ENCODE results near the gene FABP3. TPM values are rescaled to one million over a fixed set of nuclear protein-coding genes. Genes with fewer than 3 reads are reported as not detected.
A peak's percentile ranks its signal among the peaks of the same experiment; 100 is the strongest.

Gene FABP3
- total and polyA plus RNA-seq, 12 donors = 23.8 to 233 (median 59.4) TPM

DNA sequence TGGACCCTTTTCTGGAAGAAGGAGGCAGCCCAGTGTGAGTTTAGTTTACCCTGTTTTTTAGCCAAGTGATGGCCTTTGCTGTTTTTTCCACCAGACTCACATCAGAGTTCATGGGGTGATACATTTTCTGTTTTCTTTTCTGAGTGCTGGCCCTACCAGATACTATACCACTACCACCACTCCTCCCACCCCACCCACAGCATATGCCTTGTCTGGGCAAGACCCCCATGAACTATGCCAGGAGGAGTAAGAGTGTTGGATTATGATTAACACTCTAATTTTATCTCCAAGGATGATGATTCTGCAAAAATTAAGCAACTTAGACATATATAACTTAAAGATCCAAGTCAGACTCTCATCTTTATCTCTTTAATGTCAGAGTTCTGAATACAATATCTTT lies 26.1 kb downstream of the FABP3 start:
- peaks cover 0 to 36% of the 10 kb centered on the region in 2 donors for H3K36me3 ChIP-seq (replicated peaks in 1 of 2)
- H3K4me3 ChIP-seq = no peak overlapping the region
- intact Hi-C loops (cut with DNase I) = no loop called here
- no peak overlapping the region for H3K27ac ChIP-seq
- H3K9me3 ChIP-seq (replicated peaks in 1 of 3) = no peaks in the 10 kb centered on the region
- no peaks in the 10 kb centered on the region for H3K27me3 ChIP-seq
- H3K4me1 ChIP-seq (replicated peaks in 1 of 2) = no peaks in the 10 kb centered on the region
- no peak for TF ChIP-seq POLR2A (IDR thresholded peaks at IDR 0.05)
- TF ChIP-seq, protein P1, sequence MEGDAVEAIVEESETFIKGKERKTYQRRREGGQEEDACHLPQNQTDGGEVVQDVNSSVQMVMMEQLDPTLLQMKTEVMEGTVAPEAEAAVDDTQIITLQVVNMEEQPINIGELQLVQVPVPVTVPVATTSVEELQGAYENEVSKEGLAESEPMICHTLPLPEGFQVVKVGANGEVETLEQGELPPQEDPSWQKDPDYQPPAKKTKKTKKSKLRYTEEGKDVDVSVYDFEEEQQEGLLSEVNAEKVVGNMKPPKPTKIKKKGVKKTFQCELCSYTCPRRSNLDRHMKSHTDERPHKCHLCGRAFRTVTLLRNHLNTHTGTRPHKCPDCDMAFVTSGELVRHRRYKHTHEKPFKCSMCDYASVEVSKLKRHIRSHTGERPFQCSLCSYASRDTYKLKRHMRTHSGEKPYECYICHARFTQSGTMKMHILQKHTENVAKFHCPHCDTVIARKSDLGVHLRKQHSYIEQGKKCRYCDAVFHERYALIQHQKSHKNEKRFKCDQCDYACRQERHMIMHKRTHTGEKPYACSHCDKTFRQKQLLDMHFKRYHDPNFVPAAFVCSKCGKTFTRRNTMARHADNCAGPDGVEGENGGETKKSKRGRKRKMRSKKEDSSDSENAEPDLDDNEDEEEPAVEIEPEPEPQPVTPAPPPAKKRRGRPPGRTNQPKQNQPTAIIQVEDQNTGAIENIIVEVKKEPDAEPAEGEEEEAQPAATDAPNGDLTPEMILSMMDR (IDR thresholded peaks at IDR 0.05) = no peak
- DNase-seq = no peak

GRCh38 chr1:31345635-31346034 lies 27.2 kb downstream of the FABP3 start:
- intact Hi-C loops (cut with DNase I) = no loop called here
- H3K4me1 ChIP-seq (replicated peaks in 1 of 2) = no peaks in the 10 kb centered on the region
- no peak overlapping the region for H3K4me3 ChIP-seq
- no peak overlapping the region for H3K27ac ChIP-seq
- no peak for DNase-seq
- WGBS, 4 donors = 89 to 97% (median 93%) methylated on average over 2 of the region's 2 CpGs
- TF ChIP-seq, protein P1 (IDR thresholded peaks at IDR 0.05) = no peak
- no peak for TF ChIP-seq POLR2A (IDR thresholded peaks at IDR 0.05)
- no peaks in the 10 kb centered on the region for H3K9me3 ChIP-seq (replicated peaks in 1 of 3)
- H3K36me3 ChIP-seq (replicated peaks in 1 of 2) = peaks cover 0 to 33% of the 10 kb centered on the region in 2 donors
- H3K27me3 ChIP-seq = no peaks in the 10 kb centered on the region

GRCh38 chr1:31344503-31344902 lies 28.4 kb downstream of the FABP3 start:
- Histone ChIP-seq H3K9me3 (replicated peaks in 1 of 3) (no peaks in the 10 kb centered on the region), H3K36me3 (replicated peaks in 1 of 2) (peaks cover 0 to 28% of the 10 kb centered on the region in 2 donors), H3K4me3 (no peak overlapping the region), H3K27me3 (no peaks in the 10 kb centered on the region), H3K27ac (no peak overlapping the region), H3K4me1 (replicated peaks in 1 of 2) (no peaks in the 10 kb centered on the region)
- TF ChIP-seq, protein P1 (IDR thresholded peaks at IDR 0.05) = no peak
- no peak for TF ChIP-seq POLR2A (IDR thresholded peaks at IDR 0.05)
- intact Hi-C loops (cut with DNase I) = no loop called here
- 0 to 88% (median 48%) methylated on average over 1 of the region's 1 CpG for WGBS, 4 donors
- DNase-seq = no peak

DNA sequence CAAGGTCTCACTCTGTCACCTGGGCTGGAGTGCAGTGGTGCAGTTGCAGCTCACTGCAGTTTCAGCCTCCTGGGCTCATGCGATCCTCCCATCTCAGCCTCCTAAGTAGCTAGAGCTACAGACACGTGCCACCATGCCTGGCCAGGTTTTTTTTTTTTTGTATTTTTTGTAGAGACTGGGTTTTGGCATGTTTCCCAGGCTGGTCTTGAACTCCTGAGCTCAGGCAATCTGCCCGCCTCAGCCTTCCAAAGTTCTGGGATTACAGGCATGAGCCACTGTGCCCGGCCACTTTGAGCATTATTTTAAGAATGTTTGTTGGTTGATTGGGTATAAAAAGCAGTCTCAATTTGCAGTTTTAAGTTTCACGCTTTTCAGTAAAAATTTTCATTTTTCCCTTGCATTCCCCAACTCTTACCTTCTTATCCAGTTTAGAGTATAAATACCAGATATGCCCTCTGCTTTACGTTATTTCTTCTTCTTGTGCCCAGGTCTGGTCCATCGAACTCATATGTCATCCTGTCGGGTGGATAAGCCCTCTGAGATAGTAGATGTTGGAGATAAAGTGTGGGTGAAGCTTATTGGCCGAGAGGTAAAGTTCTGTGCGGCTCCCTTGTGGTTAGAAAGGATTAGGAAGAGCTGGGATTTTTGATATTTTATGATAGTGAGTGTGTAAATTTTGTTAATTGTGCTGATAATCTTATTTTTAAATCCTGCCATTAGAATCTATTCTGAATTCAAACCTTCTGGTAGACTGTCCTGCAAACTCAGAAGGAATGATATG lies 36.0 kb downstream of the FABP3 start:
- no peak for TF ChIP-seq POLR2A (IDR thresholded peaks at IDR 0.05)
- TF ChIP-seq, protein P1 (IDR thresholded peaks at IDR 0.05) = no peak
- no peak overlapping the region for H3K4me3 ChIP-seq
- peak in 6 of 7 donors; percentile 31 to 65 (median 43) for DNase-seq
- peaks cover 0 to 9% of the 10 kb centered on the region in 2 donors for H3K36me3 ChIP-seq (replicated peaks in 1 of 2)
- intact Hi-C loops (cut with DNase I) = loop anchor here (5.0 to 10.0 kb wide), 2 partner anchors 152 to 155 kb away; no protein-coding TSS in a partner anchor
- H3K27ac ChIP-seq = no peak overlapping the region
- H3K4me1 ChIP-seq (replicated peaks in 1 of 2) = peaks cover 0 to 4% of the 10 kb centered on the region in 2 donors
- H3K27me3 ChIP-seq = no peaks in the 10 kb centered on the region
- WGBS, 4 donors = 72 to 85% (median 73%) methylated on average over 10 of the region's 10 CpGs
- no peaks in the 10 kb centered on the region for H3K9me3 ChIP-seq (replicated peaks in 1 of 3)

All from adrenal gland (tissue), 12 donors.